ENCODE data around the gene ERBB2. TPM values are rescaled to one million over a fixed set of nuclear protein-coding genes. Genes with fewer than 3 reads are reported as not detected.
A peak's percentile ranks its signal among the peaks of the same experiment; 100 is the strongest.

Gene ERBB2
- total and polyA plus RNA-seq, 9 of the 15 experiments (the other 6 are each of a cell fraction or from before 2014, with no cell fraction given) = 0.74 to 5.6 (median 3.3) TPM

DNA sequence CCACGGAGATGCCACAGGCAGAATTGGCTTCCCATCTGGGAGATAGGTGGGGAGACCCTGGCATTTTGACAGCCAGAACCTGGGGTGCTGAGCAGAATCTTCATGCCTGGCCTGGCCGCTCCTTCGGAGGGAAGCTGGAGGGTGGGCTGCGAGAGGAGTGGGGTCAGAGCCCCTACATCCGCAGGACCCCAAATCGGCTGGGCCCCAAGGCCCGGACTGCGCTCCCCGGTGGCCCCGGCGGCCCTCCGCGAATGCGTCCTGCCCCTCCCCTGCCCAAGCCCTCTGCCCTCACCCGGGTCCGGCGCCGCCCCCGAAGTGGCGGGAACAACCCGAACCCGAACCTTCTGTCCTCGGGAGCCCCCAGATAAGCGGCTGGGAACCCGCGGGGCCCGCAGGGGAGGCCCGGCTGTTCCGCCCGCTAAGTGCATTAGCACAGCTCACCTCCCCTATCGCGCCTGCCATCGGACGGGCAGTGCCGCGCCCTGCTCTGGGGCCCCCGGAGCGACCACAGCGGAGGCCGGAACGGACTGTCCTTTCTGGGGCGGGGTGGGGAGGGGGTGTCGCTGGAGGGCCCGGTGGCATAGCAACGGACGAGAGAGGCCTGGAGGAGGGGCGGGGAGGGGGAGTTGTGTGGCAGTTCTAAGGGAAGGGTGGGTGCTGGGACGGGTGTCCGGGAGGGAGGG is 32.5 kb upstream of the ERBB2 start (continued):
- no peak; the same call in 1 of the 2 replicates for TF ChIP-seq EP400 (IDR thresholded peaks at IDR 0.05)
- peak in 1 of 2 experiments; percentile 35; a peak in 1 of 4 replicates for TF ChIP-seq ETV6 (IDR thresholded peaks at IDR 0.05; ENCODE audit: borderline replicate concordance in 1 of 2, low read depth in 2 of 2, low read length in 1 of 2)
- no peak for TF ChIP-seq ETV6 (CRISPR knock-in tag; IDR thresholded peaks at IDR 0.05; ENCODE audit: borderline replicate concordance)
- TF ChIP-seq, protein P1, sequence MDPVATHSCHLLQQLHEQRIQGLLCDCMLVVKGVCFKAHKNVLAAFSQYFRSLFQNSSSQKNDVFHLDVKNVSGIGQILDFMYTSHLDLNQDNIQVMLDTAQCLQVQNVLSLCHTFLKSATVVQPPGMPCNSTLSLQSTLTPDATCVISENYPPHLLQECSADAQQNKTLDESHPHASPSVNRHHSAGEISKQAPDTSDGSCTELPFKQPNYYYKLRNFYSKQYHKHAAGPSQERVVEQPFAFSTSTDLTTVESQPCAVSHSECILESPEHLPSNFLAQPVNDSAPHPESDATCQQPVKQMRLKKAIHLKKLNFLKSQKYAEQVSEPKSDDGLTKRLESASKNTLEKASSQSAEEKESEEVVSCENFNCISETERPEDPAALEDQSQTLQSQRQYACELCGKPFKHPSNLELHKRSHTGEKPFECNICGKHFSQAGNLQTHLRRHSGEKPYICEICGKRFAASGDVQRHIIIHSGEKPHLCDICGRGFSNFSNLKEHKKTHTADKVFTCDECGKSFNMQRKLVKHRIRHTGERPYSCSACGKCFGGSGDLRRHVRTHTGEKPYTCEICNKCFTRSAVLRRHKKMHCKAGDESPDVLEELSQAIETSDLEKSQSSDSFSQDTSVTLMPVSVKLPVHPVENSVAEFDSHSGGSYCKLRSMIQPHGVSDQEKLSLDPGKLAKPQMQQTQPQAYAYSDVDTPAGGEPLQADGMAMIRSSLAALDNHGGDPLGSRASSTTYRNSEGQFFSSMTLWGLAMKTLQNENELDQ (CRISPR knock-in tag; IDR thresholded peaks at IDR 0.05; ENCODE audit: borderline replicate concordance) = 0 out of 2 replicates have a peak, but pooled peaks have one; percentile 42
- TF ChIP-seq, protein P2, sequence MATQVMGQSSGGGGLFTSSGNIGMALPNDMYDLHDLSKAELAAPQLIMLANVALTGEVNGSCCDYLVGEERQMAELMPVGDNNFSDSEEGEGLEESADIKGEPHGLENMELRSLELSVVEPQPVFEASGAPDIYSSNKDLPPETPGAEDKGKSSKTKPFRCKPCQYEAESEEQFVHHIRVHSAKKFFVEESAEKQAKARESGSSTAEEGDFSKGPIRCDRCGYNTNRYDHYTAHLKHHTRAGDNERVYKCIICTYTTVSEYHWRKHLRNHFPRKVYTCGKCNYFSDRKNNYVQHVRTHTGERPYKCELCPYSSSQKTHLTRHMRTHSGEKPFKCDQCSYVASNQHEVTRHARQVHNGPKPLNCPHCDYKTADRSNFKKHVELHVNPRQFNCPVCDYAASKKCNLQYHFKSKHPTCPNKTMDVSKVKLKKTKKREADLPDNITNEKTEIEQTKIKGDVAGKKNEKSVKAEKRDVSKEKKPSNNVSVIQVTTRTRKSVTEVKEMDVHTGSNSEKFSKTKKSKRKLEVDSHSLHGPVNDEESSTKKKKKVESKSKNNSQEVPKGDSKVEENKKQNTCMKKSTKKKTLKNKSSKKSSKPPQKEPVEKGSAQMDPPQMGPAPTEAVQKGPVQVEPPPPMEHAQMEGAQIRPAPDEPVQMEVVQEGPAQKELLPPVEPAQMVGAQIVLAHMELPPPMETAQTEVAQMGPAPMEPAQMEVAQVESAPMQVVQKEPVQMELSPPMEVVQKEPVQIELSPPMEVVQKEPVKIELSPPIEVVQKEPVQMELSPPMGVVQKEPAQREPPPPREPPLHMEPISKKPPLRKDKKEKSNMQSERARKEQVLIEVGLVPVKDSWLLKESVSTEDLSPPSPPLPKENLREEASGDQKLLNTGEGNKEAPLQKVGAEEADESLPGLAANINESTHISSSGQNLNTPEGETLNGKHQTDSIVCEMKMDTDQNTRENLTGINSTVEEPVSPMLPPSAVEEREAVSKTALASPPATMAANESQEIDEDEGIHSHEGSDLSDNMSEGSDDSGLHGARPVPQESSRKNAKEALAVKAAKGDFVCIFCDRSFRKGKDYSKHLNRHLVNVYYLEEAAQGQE (IDR thresholded peaks at IDR 0.05; ENCODE audit: borderline replicate concordance) = no peak
- TF ChIP-seq, protein P2 (CRISPR knock-in tag; IDR thresholded peaks at IDR 0.05; ENCODE audit: low read depth) = 0 out of 2 replicates have a peak, but pooled peaks have one; percentile 14
- peak; percentile 16 for TF ChIP-seq HNRNPK (IDR thresholded peaks at IDR 0.05; ENCODE audit: low read depth, low read length, poor library complexity, severe bottlenecking)
- TF ChIP-seq NR2C2 (CRISPR knock-in tag; IDR thresholded peaks at IDR 0.05) = no peak
- TF ChIP-seq NR2C2 (tag; IDR thresholded peaks at IDR 0.05) = peak; percentile 68
- no peak for TF ChIP-seq E2F4 (CRISPR knock-in tag; IDR thresholded peaks at IDR 0.05; ENCODE audit: low read depth)
- no peak for TF ChIP-seq ZKSCAN1 (IDR thresholded peaks at IDR 0.05; ENCODE audit: low read depth, low read length)
- TF ChIP-seq HMGN3 (IDR thresholded peaks at IDR 0.05; ENCODE audit: borderline replicate concordance, extremely low read depth, insufficient read length, low read depth, low read length) = peak; percentile 98
- peak; percentile 30; the same call in 1 of the 2 replicates for TF ChIP-seq POLR2AphosphoS5 (IDR thresholded peaks at IDR 0.05; ENCODE audit: control insufficient read depth, insufficient read depth, low read depth, low read length)
- no peak for TF ChIP-seq ZNF324 (CRISPR knock-in tag; IDR thresholded peaks at IDR 0.05)
- no peak for TF ChIP-seq GABPB2 (CRISPR knock-in tag; conservative IDR thresholded peaks at IDR 0.05)
- TF ChIP-seq RFX1 (IDR thresholded peaks at IDR 0.05) = peak; percentile 75; the same call in 1 of the 2 replicates
